Skin of body (tissue), 2 donors: Measurements from ENCODE around the gene TLE6. TPM values are rescaled to one million over a fixed set of nuclear protein-coding genes. Genes with fewer than 3 reads are reported as not detected.
A peak's percentile ranks its signal among the peaks of the same experiment; 100 is the strongest.
"Not testable (repeated sequence)": the region's sequence is repeated elsewhere in the genome, so short reads cannot be mapped to it uniquely, and the experiment has no call there.

Experiments
- DNase-seq: peaks from one replicate; lab custom pipeline; 2025; lab: John Stamatoyannopoulos, UW
- total RNA-seq: library from RNA; depleted of rRNA; stranded (reverse); fragments of >200 nt; gene quantifications from one replicate; pipeline ENCODE4 v1.2.3, GENCODE V29; 2014

Gene TLE6
- total RNA-seq, 1 donor from 2014 or later: 0.79 TPM

- DNase-seq: no peak
Measured at GRCh38 chr19:3027981-3028304, 50.6 kb downstream of the TLE6 start.

GRCh38 chr19:3028305-3029064 is 51.1 kb downstream of the TLE6 start:
- no peak for DNase-seq

- DNase-seq: no peak
Measured at GRCh38 chr19:3029065-3029923, 51.9 kb downstream of the TLE6 start, which contains the start of gene TLE2. TSS of gene TLE2 (minus strand) at chr19:3029280. CDS start at chr19:3028904, 376 bp downstream.

GRCh38 chr19:3031607-3031867 is 54.2 kb downstream of the TLE6 start:
- no peak for DNase-seq

- DNase-seq: no peak
Measured at GRCh38 chr19:3033595-3034405, 56.4 kb downstream of the TLE6 start.

GRCh38 chr19:3034406-3034655 is 57.0 kb downstream of the TLE6 start:
- DNase-seq: no peak

- DNase-seq: peak; percentile 57
Measured at GRCh38 chr19:3034656-3035541, 57.5 kb downstream of the TLE6 start.

- peak; percentile 99 for DNase-seq
Measured at GRCh38 chr19:3035542-3036118, 58.3 kb downstream of the TLE6 start.

GRCh38 chr19:3036119-3036976 is 59.0 kb downstream of the TLE6 start:
- DNase-seq: peak; percentile 94

- DNase-seq: not testable (repeated sequence)
Measured at GRCh38 chr19:3036977-3037544, 59.7 kb downstream of the TLE6 start.

GRCh38 chr19:3038214-3038613 is 60.9 kb downstream of the TLE6 start:
- DNase-seq: no peak

GRCh38 chr19:3039125-3039524 is 61.8 kb downstream of the TLE6 start:
- DNase-seq: no peak

- no peak for DNase-seq
Measured at GRCh38 chr19:3039641-3040077, 62.3 kb downstream of the TLE6 start.

- no peak for DNase-seq
Measured at GRCh38 chr19:3041327-3041726, 64.0 kb downstream of the TLE6 start.

- DNase-seq: no peak
Measured at GRCh38 chr19:3041761-3042620, 64.6 kb downstream of the TLE6 start.

- no peak for DNase-seq
Measured at GRCh38 chr19:3042621-3043267, 65.4 kb downstream of the TLE6 start.
